ENCODE results near the gene OLIG3. TPM values are rescaled to one million over a fixed set of nuclear protein-coding genes. Genes with fewer than 3 reads are reported as not detected.

OLIG3 gene
- total RNA-seq, 1 donor from 2014 or later = not detected

- no peak for DNase-seq (ENCODE audit: low spot score)
Observed at GRCh38 chr6:137471497-137471896, 22.7 kb downstream of the OLIG3 start.

- no peak for DNase-seq (ENCODE audit: low spot score)
Observed at GRCh38 chr6:137467211-137467610, 27.0 kb downstream of the OLIG3 start.

GRCh38 chr6:137465378-137466009 lies 28.7 kb downstream of the OLIG3 start:
- no peak for DNase-seq (ENCODE audit: low spot score)

- DNase-seq (ENCODE audit: low spot score) = no peak
Observed at GRCh38 chr6:137452333-137452894, 41.8 kb downstream of the OLIG3 start.

- no peak for DNase-seq (ENCODE audit: low spot score)
Observed at GRCh38 chr6:137443901-137444300, 50.3 kb downstream of the OLIG3 start.

Measured in mucosa of gallbladder (tissue), 1 donor.